ENCODE results near the gene TMOD3.
"Not testable (repeated sequence)": the region's sequence is repeated elsewhere in the genome, so short reads cannot be mapped to it uniquely, and the experiment has no call there.

TMOD3 gene

DNA sequence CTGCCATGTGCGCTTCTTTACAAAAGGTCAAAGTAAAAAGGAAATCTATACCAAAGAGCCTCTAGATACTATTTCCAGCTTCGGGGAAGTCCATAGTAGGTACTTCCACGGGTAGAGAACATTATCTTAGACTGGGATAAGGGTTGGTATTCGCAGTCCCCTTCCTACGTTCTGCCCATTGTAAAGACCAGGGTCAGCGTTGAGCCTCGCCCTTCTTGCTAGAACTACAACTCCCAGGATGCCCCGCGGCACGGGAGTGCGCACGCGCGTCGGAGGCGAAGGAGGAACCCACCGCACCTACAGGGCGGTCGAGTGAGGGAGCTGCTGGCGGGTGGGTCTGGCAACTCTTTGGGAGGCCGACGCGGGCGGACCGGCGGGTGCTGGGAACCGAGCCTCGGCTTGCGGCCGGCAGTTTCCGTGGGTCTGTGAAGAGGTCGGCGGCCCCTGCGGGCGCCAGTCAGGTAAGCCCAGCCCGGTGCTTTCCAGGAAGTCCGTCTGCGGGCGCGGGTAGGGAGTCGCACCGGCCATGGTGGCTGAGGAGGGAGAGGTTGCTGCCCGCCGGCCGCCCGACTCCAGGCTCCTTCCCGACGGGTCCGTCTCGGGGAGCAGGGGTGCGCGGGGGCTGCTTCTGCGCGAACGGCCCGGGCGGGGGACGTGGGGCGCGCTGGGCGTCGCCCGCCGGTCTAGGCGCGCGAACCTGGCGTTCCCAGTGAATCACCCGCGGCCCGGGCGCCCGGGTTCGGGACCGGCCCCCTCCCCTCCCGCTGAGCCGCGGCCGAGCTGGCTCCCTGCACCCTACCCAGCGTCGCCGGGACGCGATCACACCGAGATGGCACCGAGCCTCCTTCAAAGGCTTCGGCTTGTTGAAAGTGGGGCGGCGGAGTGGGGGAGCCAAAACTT lies at the start of gene TMOD3:
TSS of gene TMOD3 (plus strand) at position 278 of the 900 bp plus-strand sequence. CDS start 33,232 bp downstream, outside the sequence.
- no peak for TF ChIP-seq CTCF (IDR thresholded peaks at IDR 0.05; ENCODE audit: insufficient read depth, low read length, poor library complexity, severe bottlenecking)
- peak; percentile 96 for DNase-seq (ENCODE audit: extremely low read depth, insufficient read length)
- Histone ChIP-seq H3K27me3 (replicated peaks; ENCODE audit: control insufficient read depth, insufficient read depth, low read length) (no peaks in the 10 kb centered on the region), H3K4me3 (replicated peaks; ENCODE audit: low read depth, low read length) (peak within 1 kb of the TSS; percentile 85), H3K36me3 (ENCODE audit: control insufficient read depth, insufficient read depth, low read length) (no peaks in the 10 kb centered on the region)

DNA sequence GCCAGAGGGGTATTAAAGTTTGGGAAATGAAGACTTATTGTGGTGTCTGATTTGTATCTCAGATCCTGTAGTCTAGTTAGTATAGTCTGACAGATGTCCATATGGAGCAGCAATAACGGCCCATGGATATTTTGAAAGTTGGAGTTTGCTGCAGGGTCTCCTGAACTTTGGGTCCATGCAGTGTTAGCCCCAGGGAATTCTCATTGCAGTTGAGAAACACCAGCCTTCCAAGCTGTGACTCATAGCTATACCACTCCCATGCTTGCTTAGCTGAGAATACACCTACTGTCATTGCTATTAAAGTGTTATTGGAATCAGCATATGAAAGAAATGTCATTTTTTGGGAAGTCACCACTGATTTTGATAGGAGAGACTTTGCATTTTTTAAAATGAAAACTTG lies 48.8 kb upstream of the TMOD3 start:
- no peak for TF ChIP-seq CTCF (IDR thresholded peaks at IDR 0.05; ENCODE audit: insufficient read depth, low read length, poor library complexity, severe bottlenecking)

DNA sequence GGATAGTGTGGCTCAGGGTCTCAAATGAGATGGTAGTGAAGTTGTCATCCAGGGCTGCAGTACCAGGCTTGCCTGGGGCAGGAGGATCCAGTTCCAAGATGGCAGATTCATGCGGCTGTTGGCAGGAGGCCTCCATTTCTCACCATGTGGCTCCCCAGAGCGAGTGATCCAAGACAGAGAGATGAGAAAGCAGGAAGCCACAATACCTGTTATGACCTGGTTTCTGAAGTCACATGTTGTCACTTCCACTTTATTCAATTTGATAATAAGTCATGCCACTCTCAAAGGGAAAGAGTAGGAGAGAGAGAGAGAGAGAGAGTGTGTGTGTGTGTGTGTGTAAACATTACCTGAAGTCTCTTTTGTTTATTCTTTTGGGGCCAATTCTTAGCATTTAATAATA lies 47.9 kb upstream of the TMOD3 start:
- Histone ChIP-seq H3K36me3 (ENCODE audit: control insufficient read depth, insufficient read depth, low read length) (no peaks in the 10 kb centered on the region; the same call in none of the 2 replicates), H3K27me3 (replicated peaks; ENCODE audit: control insufficient read depth, insufficient read depth, low read length) (no peaks in the 10 kb centered on the region), H3K4me3 (replicated peaks; ENCODE audit: low read depth, low read length) (no peak overlapping the region)
- DNase-seq (ENCODE audit: extremely low read depth, insufficient read length), result no peak
- no peak for TF ChIP-seq CTCF (IDR thresholded peaks at IDR 0.05; ENCODE audit: insufficient read depth, low read length, poor library complexity, severe bottlenecking)

More for the DNA sequence above, 48.8 kb upstream of the TMOD3 start:
- no peaks in the 10 kb centered on the region for H3K27me3 ChIP-seq (replicated peaks; ENCODE audit: control insufficient read depth, insufficient read depth, low read length)
- no peaks in the 10 kb centered on the region; the same call in none of the 2 replicates for H3K36me3 ChIP-seq (ENCODE audit: control insufficient read depth, insufficient read depth, low read length)
- H3K4me3 ChIP-seq (replicated peaks; ENCODE audit: low read depth, low read length), result no peak overlapping the region
- no peak for DNase-seq (ENCODE audit: extremely low read depth, insufficient read length)

DNA sequence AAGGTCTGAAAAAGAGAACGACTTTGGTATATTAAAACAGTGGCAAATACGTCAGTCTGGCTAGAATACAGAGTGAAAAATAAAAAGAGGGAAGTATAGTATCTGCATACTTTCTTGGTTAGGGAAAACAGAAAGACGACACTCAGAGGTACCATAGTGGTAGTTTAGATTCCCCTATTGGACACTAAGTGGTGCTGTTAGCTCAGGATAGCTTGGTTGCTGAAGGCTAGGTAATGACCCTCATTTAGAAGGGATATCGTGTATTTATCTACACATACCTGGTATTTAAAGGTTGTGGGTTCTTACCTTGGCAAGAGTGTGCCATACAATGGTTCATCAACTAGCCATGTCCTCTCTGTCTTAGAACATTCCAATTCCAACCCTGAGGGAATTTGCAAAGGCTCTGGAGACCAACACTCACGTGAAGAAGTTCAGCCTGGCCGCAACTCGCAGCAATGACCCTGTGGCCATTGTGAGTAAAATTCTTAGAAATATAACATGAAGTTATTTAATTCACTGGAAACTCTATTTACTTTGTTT lies 47.0 kb upstream of the TMOD3 start:
- Histone ChIP-seq H3K27me3 (replicated peaks; ENCODE audit: control insufficient read depth, insufficient read depth, low read length) (no peaks in the 10 kb centered on the region), H3K4me3 (replicated peaks; ENCODE audit: low read depth, low read length) (no peak overlapping the region), H3K36me3 (ENCODE audit: control insufficient read depth, insufficient read depth, low read length) (no peaks in the 10 kb centered on the region; the same call in none of the 2 replicates)
- no peak for DNase-seq (ENCODE audit: extremely low read depth, insufficient read length)
- no peak for TF ChIP-seq CTCF (IDR thresholded peaks at IDR 0.05; ENCODE audit: insufficient read depth, low read length, poor library complexity, severe bottlenecking)

- no peak for DNase-seq (ENCODE audit: extremely low read depth, insufficient read length)
- no peaks in the 10 kb centered on the region; the same call in none of the 2 replicates for H3K36me3 ChIP-seq (ENCODE audit: control insufficient read depth, insufficient read depth, low read length)
- H3K27me3 ChIP-seq (replicated peaks; ENCODE audit: control insufficient read depth, insufficient read depth, low read length), result no peaks in the 10 kb centered on the region
- no peak overlapping the region for H3K4me3 ChIP-seq (replicated peaks; ENCODE audit: low read depth, low read length)
- TF ChIP-seq CTCF (IDR thresholded peaks at IDR 0.05; ENCODE audit: insufficient read depth, low read length, poor library complexity, severe bottlenecking), result no peak
Observed at GRCh38 chr15:51783967-51784366, 45.5 kb upstream of the TMOD3 start.

DNA sequence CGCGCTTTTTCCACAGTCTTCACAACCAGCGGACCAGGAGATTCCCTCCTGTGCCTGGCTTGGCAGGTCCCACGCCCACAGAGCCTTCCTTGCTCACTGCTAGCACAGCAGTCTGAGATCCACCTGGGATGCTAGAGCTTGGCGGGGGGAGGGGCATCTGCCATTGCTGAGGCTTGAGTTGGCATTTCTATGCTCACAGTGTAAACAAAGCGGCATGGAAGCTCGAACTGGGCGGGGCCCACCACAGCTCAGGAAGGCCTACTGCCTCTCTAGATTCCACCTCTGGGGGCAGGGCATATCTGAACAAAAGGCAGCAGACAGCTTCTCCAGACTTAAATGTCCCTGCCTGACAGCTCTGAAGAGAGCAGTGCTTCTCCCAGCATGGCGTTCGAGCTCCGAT lies 42.3 kb upstream of the TMOD3 start:
- not testable (repeated sequence) for DNase-seq (ENCODE audit: extremely low read depth, insufficient read length); H3K36me3 ChIP-seq (ENCODE audit: control insufficient read depth, insufficient read depth, low read length); H3K27me3 ChIP-seq (replicated peaks; ENCODE audit: control insufficient read depth, insufficient read depth, low read length); H3K4me3 ChIP-seq (replicated peaks; ENCODE audit: low read depth, low read length)

DNA sequence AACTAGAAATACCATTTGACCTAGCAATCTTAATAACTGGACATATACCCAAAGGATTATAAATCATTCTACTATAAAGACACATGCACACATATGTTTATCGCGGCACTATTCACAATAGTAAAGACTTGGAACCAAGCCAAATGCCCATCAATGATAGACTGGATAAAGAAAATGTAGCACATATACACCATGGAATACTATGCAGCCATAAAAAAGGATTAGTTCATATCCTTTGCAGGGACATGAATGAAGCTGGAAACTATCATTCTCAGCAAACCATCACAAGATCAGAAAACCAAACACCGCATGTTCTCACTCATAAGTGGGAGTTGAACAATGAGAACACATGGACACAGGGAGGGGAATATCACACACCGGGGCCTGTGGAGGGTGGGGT lies 37.0 kb upstream of the TMOD3 start:
- not testable (repeated sequence) for H3K4me3 ChIP-seq (replicated peaks; ENCODE audit: low read depth, low read length); DNase-seq (ENCODE audit: extremely low read depth, insufficient read length); H3K36me3 ChIP-seq (ENCODE audit: control insufficient read depth, insufficient read depth, low read length); H3K27me3 ChIP-seq (replicated peaks; ENCODE audit: control insufficient read depth, insufficient read depth, low read length)
